K562 (cell line): Measurements from ENCODE around the gene IGSF23.

Experiments
- BRD4 ChIP-seq: fragments of 200-600 bp; sonication (generic); IDR thresholded peaks from 2 replicates; pipeline ENCODE4 v1.6.1; 2017; ENCODE audit warnings: inconsistent platforms
- CEBPG ChIP-seq, 3 experiments: fragments of 200-800 bp in 1 of 3; sonication (Bioruptor generic) in 1 of 3; sonication (generic) in 1 of 3; formaldehyde crosslinking in 1 of 3; IDR thresholded peaks in 2 of 3; conservative IDR thresholded peaks in 1 of 3; 2 replicates each; pipeline versions ENCODE4 v1.6.1 to v1.8.0; 2016 to 2022; ENCODE audit warnings: missing compliant biosample characterization in 2 of 3, missing genetic modification characterization in 2 of 3, mild to moderate bottlenecking in 1 of 3, missing genetic modification reagents in 1 of 3
- CTCF ChIP-seq, 3 experiments: IDR thresholded peaks in 2 of 3; conservative IDR thresholded peaks in 1 of 3; 2 replicates each; pipeline ENCODE4 v1.5.1; 2011 to 2012; ENCODE audit warnings: low read length in 3 of 3, mild to moderate bottlenecking in 3 of 3, control low read depth in 2 of 3, improper control_type of control experiment in 1 of 3, inconsistent platforms in 1 of 3, low read depth in 1 of 3, mixed read lengths in 1 of 3, moderate library complexity in 1 of 3; ENCODE audit not compliant: insufficient read depth in 2 of 3
- EP300 ChIP-seq: IDR thresholded peaks from 2 replicates; pipeline ENCODE4 v1.6.1; 2012; ENCODE audit warnings: low read length, improper control_type of control experiment
- ZBTB33 ChIP-seq: sonication (generic); formaldehyde crosslinking; IDR thresholded peaks from 2 replicates; pipeline ENCODE4 v1.8.1; 2023; ENCODE audit warnings: mild to moderate bottlenecking, missing genetic modification reagents
- ZNF146 ChIP-seq: IDR thresholded peaks from one replicate; pipeline ENCODE4 v1.6.1; 2018; ENCODE audit warnings: missing compliant biosample characterization; ENCODE audit not compliant: unreplicated experiment
- ZNF3 ChIP-seq: fragments of 250-450 bp; sonication (Bioruptor Pico); IDR thresholded peaks from 2 replicates; pipeline ENCODE4 v1.5.0; 2021; ENCODE audit warnings: mild to moderate bottlenecking, moderate library complexity
- TF ChIP-seq, protein P1 (sequence below): sonication (generic); formaldehyde crosslinking; IDR thresholded peaks from 2 replicates; pipeline ENCODE4 v1.5.0; 2020; ENCODE audit warnings: missing genetic modification reagents
- TF ChIP-seq, protein P2 (sequence below): sonication (generic); formaldehyde crosslinking; IDR thresholded peaks from 2 replicates; pipeline ENCODE4 v1.8.1; 2023; ENCODE audit warnings: mild to moderate bottlenecking, missing genetic modification reagents

- TF ChIP-seq ZNF3 (CRISPR knock-in tag) (no peak), ZNF146 (CRISPR knock-in tag) (no peak), CTCF (IDR thresholded peaks at IDR 0.05 in 2 of 3, conservative IDR thresholded peaks at IDR 0.05 in 1 of 3; ENCODE audit: insufficient read depth in 2 of 3, low read depth in 1 of 3, low read length in 3 of 3) (no peak), CEBPG (CRISPR knock-in tag; IDR thresholded peaks at IDR 0.05) (no peak), CEBPG (tag; conservative IDR thresholded peaks at IDR 0.05 in 1 of 2, IDR thresholded peaks at IDR 0.05 in 1 of 2) (no peak), EP300 (no peak), ZBTB33 (CRISPR knock-in tag) (no peak), BRD4 (no peak)
- TF ChIP-seq, protein P1, sequence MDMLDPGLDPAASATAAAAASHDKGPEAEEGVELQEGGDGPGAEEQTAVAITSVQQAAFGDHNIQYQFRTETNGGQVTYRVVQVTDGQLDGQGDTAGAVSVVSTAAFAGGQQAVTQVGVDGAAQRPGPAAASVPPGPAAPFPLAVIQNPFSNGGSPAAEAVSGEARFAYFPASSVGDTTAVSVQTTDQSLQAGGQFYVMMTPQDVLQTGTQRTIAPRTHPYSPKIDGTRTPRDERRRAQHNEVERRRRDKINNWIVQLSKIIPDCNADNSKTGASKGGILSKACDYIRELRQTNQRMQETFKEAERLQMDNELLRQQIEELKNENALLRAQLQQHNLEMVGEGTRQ (CRISPR knock-in tag) = no peak
- TF ChIP-seq, protein P2, sequence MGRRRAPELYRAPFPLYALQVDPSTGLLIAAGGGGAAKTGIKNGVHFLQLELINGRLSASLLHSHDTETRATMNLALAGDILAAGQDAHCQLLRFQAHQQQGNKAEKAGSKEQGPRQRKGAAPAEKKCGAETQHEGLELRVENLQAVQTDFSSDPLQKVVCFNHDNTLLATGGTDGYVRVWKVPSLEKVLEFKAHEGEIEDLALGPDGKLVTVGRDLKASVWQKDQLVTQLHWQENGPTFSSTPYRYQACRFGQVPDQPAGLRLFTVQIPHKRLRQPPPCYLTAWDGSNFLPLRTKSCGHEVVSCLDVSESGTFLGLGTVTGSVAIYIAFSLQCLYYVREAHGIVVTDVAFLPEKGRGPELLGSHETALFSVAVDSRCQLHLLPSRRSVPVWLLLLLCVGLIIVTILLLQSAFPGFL (CRISPR knock-in tag) = no peak
Measured at GRCh38 chr19:44673510-44673909, 60.1 kb downstream of the IGSF23 start.
